Myocyte (in vitro differentiated cells): Measurements from ENCODE around the gene CYREN. TPM values are rescaled to one million over a fixed set of nuclear protein-coding genes. Genes with fewer than 3 reads are reported as not detected.
"Not testable (repeated sequence)": the region's sequence is repeated elsewhere in the genome, so short reads cannot be mapped to it uniquely, and the experiment has no call there.

Experiments
- DNase-seq: peaks from one replicate; pipeline ENCODE4 v3.0.0-alpha.2; 2012; ENCODE audit warnings: low read depth
- total RNA-seq: library from RNA; depleted of rRNA; stranded (reverse); fragments of >200 nt; gene quantifications from 2 replicates; pipeline ENCODE4 v1.2.3, GENCODE V29; 2014

The CYREN gene
- total RNA-seq, 1 donor from 2014 or later, result 48.0 TPM

- DNase-seq, result no peak
Observed at GRCh38 chr7:135179321-135179925, 8.9 kb upstream of the CYREN start.

- no peak for DNase-seq
Observed at GRCh38 chr7:135178364-135178763, 7.9 kb upstream of the CYREN start.

GRCh38 chr7:135177028-135177696 is 6.7 kb upstream of the CYREN start:
- DNase-seq, result no peak

GRCh38 chr7:135175931-135176330 is 5.4 kb upstream of the CYREN start:
- DNase-seq, result no peak

- no peak for DNase-seq
Observed at GRCh38 chr7:135174941-135175340, 4.4 kb upstream of the CYREN start.

GRCh38 chr7:135173916-135174315 is 3.4 kb upstream of the CYREN start:
- DNase-seq, result not testable (repeated sequence)

GRCh38 chr7:135171581-135172291 is 1.2 kb upstream of the CYREN start:
- not testable (repeated sequence) for DNase-seq

- DNase-seq, result not testable (repeated sequence)
Observed at GRCh38 chr7:135170998-135171481, 533 bp upstream of the CYREN start.

GRCh38 chr7:135169964-135170273 is 588 bp downstream of the CYREN start:
- DNase-seq, result no peak

- DNase-seq, result peak; percentile 53
Observed at GRCh38 chr7:135169141-135169963, 1.2 kb downstream of the CYREN start.

- DNase-seq, result no peak
Observed at GRCh38 chr7:135168489-135169140, 1.9 kb downstream of the CYREN start.

- no peak for DNase-seq
Observed at GRCh38 chr7:135168001-135168400, 2.5 kb downstream of the CYREN start.

- no peak for DNase-seq
Observed at GRCh38 chr7:135167365-135167917, 3.1 kb downstream of the CYREN start.

- no peak for DNase-seq
Observed at GRCh38 chr7:135166338-135166990, 4.0 kb downstream of the CYREN start.

- no peak for DNase-seq
Observed at GRCh38 chr7:135165862-135166261, 4.6 kb downstream of the CYREN start.

GRCh38 chr7:135164357-135165061 is 6.0 kb downstream of the CYREN start:
- no peak for DNase-seq

GRCh38 chr7:135162382-135163001 is 8.0 kb downstream of the CYREN start:
- no peak for DNase-seq

- DNase-seq, result no peak
Observed at GRCh38 chr7:135161669-135162068, 8.8 kb downstream of the CYREN start.
